B cell (primary cell): ENCODE data around the gene CCDC57. TPM values are rescaled to one million over a fixed set of nuclear protein-coding genes. Genes with fewer than 3 reads are reported as not detected.

Experiments used
- ATAC-seq: fragments of 200-7000 bp; cut with Tn5 transposase; one replicate; pipeline ENCODE4 v1.10.0; 2021; ENCODE audit warnings: low read depth, mild to moderate bottlenecking, moderate number of reproducible peaks, moderate library complexity
- CTCF ChIA-PET: fragments of 350-600 bp; sonication (Branson Sonifier 250); formaldehyde crosslinking; loops from one replicate; lab custom pipeline; 2021; ENCODE audit warnings: antibody characterized with exemption, inconsistent platforms; lab: Charles Lee
- POLR2A ChIA-PET: fragments of 350-600 bp; sonication (Branson Sonifier 250); formaldehyde crosslinking; loops from one replicate; lab custom pipeline; 2021; ENCODE audit warnings: antibody characterized with exemption; lab: Charles Lee
- DNase-seq: peaks from one replicate; pipeline ENCODE4 v3.0.0; 2013
- H2AFZ ChIP-seq: 2 replicates; pipeline ENCODE4 v1.6.1; 2012; ENCODE audit warnings: mild to moderate bottlenecking, low read depth, low read length; ENCODE audit not compliant: insufficient read depth, poor library complexity, severe bottlenecking
- H3K27ac ChIP-seq, 2 donors: 1 replicate in 1 of 2; 2 replicates in 1 of 2; pipeline ENCODE4 v1.5.1; 2012 to 2013; ENCODE audit warnings: low read length in 2 of 2, mild to moderate bottlenecking in 2 of 2, moderate library complexity in 1 of 2
- H3K27me3 ChIP-seq, 4 experiments: fragments of 200-600 bp in 1 of 4; sonication (generic) in 1 of 4; replicated peaks in 1 of 4; 1 replicate in 2 of 4; 2 replicates in 2 of 4; pipeline versions ENCODE4 v1.6.1 to v1.7.0; 2013 to 2016; ENCODE audit warnings: low read length in 3 of 4, mild to moderate bottlenecking in 2 of 4, mixed read lengths in 1 of 4, moderate library complexity in 1 of 4; ENCODE audit not compliant: insufficient read depth in 4 of 4, control insufficient read depth in 3 of 4; ENCODE audit errors: control extremely low read depth in 1 of 4
- H3K36me3 ChIP-seq, 2 experiments: replicated peaks in 1 of 2; 1 replicate in 1 of 2; 2 replicates in 1 of 2; pipeline versions ENCODE4 v1.6.1 to v1.7.1; 2013; ENCODE audit warnings: low read length in 1 of 2; ENCODE audit not compliant: insufficient read depth in 2 of 2, control insufficient read depth in 1 of 2; ENCODE audit errors: control extremely low read depth in 1 of 2, extremely low read depth in 1 of 2
- H3K4me1 ChIP-seq, 2 donors: fragments of 200-600 bp in 1 of 2; sonication (generic) in 1 of 2; 1 replicate in 1 of 2; 2 replicates in 1 of 2; pipeline versions ENCODE4 v1.5.1 to v1.6.1; 2013 to 2017; ENCODE audit warnings: low read length in 2 of 2; ENCODE audit not compliant: control insufficient read depth in 2 of 2, insufficient read depth in 2 of 2
- H3K4me2 ChIP-seq: replicated peaks from 2 replicates; pipeline ENCODE3; 2012; ENCODE audit warnings: mild to moderate bottlenecking, low read depth, low read length; ENCODE audit not compliant: poor library complexity, severe bottlenecking
- H3K4me3 ChIP-seq, 5 experiments: fragments of 200-600 bp in 1 of 5; sonication (generic) in 1 of 5; 1 replicate in 3 of 5; 2 replicates in 2 of 5; pipeline versions ENCODE4 v1.5.1 to v1.7.0; 2011 to 2016; ENCODE audit warnings: low read length in 4 of 5, mild to moderate bottlenecking in 4 of 5, low read depth in 2 of 5, control low read depth in 1 of 5, moderate library complexity in 1 of 5; ENCODE audit not compliant: insufficient read depth in 1 of 5; ENCODE audit errors: control extremely low read depth in 1 of 5, extremely low read depth in 1 of 5
- H3K79me2 ChIP-seq: fragments of 200-600 bp; sonication (generic); one replicate; pipeline ENCODE4 v1.6.0; 2016; ENCODE audit warnings: low read length; ENCODE audit not compliant: control insufficient read depth, insufficient read depth
- H3K9ac ChIP-seq: fragments of 200-600 bp; sonication (generic); 2 replicates; pipeline ENCODE4 v1.6.1; 2017; ENCODE audit warnings: mild to moderate bottlenecking, low read length, moderate library complexity
- H3K9me3 ChIP-seq, 3 donors: one replicate each; pipeline versions ENCODE4 v1.6.1 to v1.7.1; 2013; ENCODE audit warnings: low read length in 2 of 3; ENCODE audit not compliant: control insufficient read depth in 2 of 3, insufficient read depth in 1 of 3; ENCODE audit errors: control extremely low read depth in 1 of 3
- H4K20me1 ChIP-seq: 2 replicates; pipeline ENCODE4 v1.6.0; 2012; ENCODE audit warnings: mild to moderate bottlenecking, low read length; ENCODE audit not compliant: insufficient read depth, control insufficient read depth, poor library complexity, severe bottlenecking
- H3K27ac Mint-ChIP-seq: one replicate; pipeline ENCODE4 v1.8.0; 2021; ENCODE audit warnings: mixed read lengths
- H3K27me3 Mint-ChIP-seq: one replicate; pipeline ENCODE4 v1.8.0; 2021; ENCODE audit warnings: mixed read lengths
- H3K4me1 Mint-ChIP-seq: one replicate; pipeline ENCODE4 v1.8.0; 2021; ENCODE audit warnings: mixed read lengths
- H3K4me3 Mint-ChIP-seq: one replicate; pipeline ENCODE4 v1.8.0; 2021; ENCODE audit warnings: mixed read lengths
- H3K9me3 Mint-ChIP-seq: one replicate; pipeline ENCODE4 v1.8.0; 2022; ENCODE audit warnings: mixed read lengths; ENCODE audit not compliant: insufficient read depth
- CTCF ChIP-seq: fragments of 200-600 bp; IDR thresholded peaks from one replicate; pipeline ENCODE4 v1.8.0; 2022; ENCODE audit warnings: antibody characterized with exemption, mild to moderate bottlenecking
- EZH2 ChIP-seq: IDR thresholded peaks from 2 replicates; pipeline ENCODE4 v1.6.1; 2012; ENCODE audit warnings: borderline replicate concordance, low read depth, mild to moderate bottlenecking, moderate library complexity, low read length; ENCODE audit not compliant: insufficient read depth, poor library complexity, severe bottlenecking
- WGBS: methylation state at CpG from one replicate; pipeline ENCODE4 v1.1.5; 2013; ENCODE audit warnings: missing lambda C conversion rate; ENCODE audit not compliant: insufficient coverage; 5-methylcytosine and 5-hydroxymethylcytosine counted together
- intact Hi-C: fragments of 100-400 bp; cut with micrococcal nuclease; formaldehyde crosslinking; loops from one replicate; pipeline ENCODE4 v1.10.0; 2022
- polyA plus RNA-seq: library from polyadenylated mRNA; depleted of rRNA; stranded (reverse); fragments of >200 nt; gene quantifications from 2 replicates; pipeline ENCODE4 v1.2.3, GENCODE V29; 2012
- total RNA-seq, 2 donors: library from RNA; stranded (reverse); fragments of 120-200 nt in 1 of 2; gene quantifications; 1 replicate in 1 of 2; 2 replicates in 1 of 2; pipeline versions ENCODE4 v1.2.3 to v1.2.4, GENCODE V29; 2013 to 2022

The CCDC57 gene
- total and polyA plus RNA-seq, 2 donors (not counting 1 experiment from before 2014, with no cell fraction given), result 49.7 to 67.2 TPM

GRCh38 chr17:82156284-82156925 lies 56.2 kb downstream of the CCDC57 start:
- Histone ChIP-seq H3K27ac (no peak overlapping the region), H2AFZ (no peak overlapping the region), H3K9me3 (no peaks in the 10 kb centered on the region), H4K20me1 (peaks cover 4% of the 10 kb centered on the region), H3K4me2 (no peak overlapping the region), H3K27me3 (no peaks in the 10 kb centered on the region), H3K9ac (no peak overlapping the region), H3K79me2 (no peaks in the 10 kb centered on the region), H3K4me1 (peaks cover 0 to 2% of the 10 kb centered on the region in 2 donors), H3K4me3 (no peak overlapping the region), H3K36me3 (no peaks in the 10 kb centered on the region)
- intact Hi-C loops, result no loop called here
- Mint-ChIP-seq H3K4me1 (no peaks in the 10 kb centered on the region), H3K27me3 (no peaks in the 10 kb centered on the region), H3K9me3 (no peaks in the 10 kb centered on the region), H3K4me3 (no peak overlapping the region), H3K27ac (no peak overlapping the region)
- ATAC-seq (no peak), DNase-seq (no peak)
- 97% methylated on average over 13 of the region's 14 CpGs for WGBS
- ChIA-PET CTCF (interaction anchor here (4.0 to 5.5 kb wide), 2 partner anchors 126 to 196 kb away, joined by 39 to 41 read pairs; partner anchors contain the start of genes NOTUM and RAC3), POLR2A (no interaction called here)
- TF ChIP-seq CTCF, result no peak
- no peak for TF ChIP-seq EZH2

GRCh38 chr17:82155606-82156005 lies 57.0 kb downstream of the CCDC57 start:
- H3K9me3 Mint-ChIP-seq, result no peaks in the 10 kb centered on the region
- ChIA-PET CTCF (interaction anchor here (1.2 to 5.5 kb wide), 3 partner anchors 118 to 195 kb away, joined by 4 to 41 read pairs (median 39); partner anchors contain the start of genes DCXR, NOTUM and RAC3), POLR2A (no interaction called here)
- ATAC-seq (no peak), DNase-seq (no peak)
- H3K27ac Mint-ChIP-seq, result no peak overlapping the region
- TF ChIP-seq EZH2 (no peak), CTCF (no peak)
- Histone ChIP-seq H3K27ac (no peak overlapping the region), H3K9me3 (no peaks in the 10 kb centered on the region), H3K79me2 (no peaks in the 10 kb centered on the region), H4K20me1 (peaks cover 4% of the 10 kb centered on the region), H3K4me1 (peaks cover 0 to 2% of the 10 kb centered on the region in 2 donors), H2AFZ (no peak overlapping the region), H3K36me3 (no peaks in the 10 kb centered on the region), H3K27me3 (no peaks in the 10 kb centered on the region), H3K4me3 (no peak overlapping the region), H3K9ac (no peak overlapping the region), H3K4me2 (no peak overlapping the region)
- H3K27me3 Mint-ChIP-seq, result no peaks in the 10 kb centered on the region
- WGBS, result 91% methylated on average over 9 of the region's 9 CpGs
- no peak overlapping the region for H3K4me3 Mint-ChIP-seq
- no peaks in the 10 kb centered on the region for H3K4me1 Mint-ChIP-seq
- intact Hi-C loops, result loop anchor here (2.0 kb wide), 1 partner anchor 49 kb away; no protein-coding TSS in a partner anchor
